ENCODE data around the gene STAP2.
A peak's percentile ranks its signal among the peaks of the same experiment; 100 is the strongest.

STAP2 gene

DNA sequence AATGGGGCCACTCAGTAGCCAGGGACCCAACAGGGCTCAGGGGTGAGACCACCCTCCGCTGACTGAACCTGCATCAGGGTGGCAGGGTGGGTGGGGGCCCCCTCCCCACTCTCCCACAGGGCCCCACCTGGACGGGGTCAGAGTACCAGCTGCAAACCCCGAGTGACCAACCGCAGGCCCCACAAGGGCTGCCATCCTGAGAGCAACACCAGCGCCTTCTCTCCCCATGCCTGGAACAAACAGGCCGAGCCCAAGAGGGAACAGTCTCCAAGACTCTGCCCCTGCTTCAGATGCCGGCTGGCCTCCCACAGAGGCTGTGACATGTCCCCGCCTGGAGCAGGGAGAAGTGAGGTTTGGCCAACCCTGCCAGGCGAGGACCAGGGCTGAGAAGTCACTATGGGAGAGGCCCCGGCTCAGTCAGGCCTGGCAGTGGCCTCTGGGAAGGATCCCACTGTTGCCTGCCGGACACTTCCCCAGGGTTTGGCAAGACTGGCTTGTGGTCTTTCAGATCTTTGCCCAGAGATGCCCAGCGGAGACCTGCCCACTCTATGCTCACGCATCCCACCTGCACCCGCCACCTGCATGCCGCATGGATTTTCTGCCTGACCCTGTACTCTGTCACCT lies 31.9 kb upstream of the STAP2 start:
- no peak for DNase-seq

DNA sequence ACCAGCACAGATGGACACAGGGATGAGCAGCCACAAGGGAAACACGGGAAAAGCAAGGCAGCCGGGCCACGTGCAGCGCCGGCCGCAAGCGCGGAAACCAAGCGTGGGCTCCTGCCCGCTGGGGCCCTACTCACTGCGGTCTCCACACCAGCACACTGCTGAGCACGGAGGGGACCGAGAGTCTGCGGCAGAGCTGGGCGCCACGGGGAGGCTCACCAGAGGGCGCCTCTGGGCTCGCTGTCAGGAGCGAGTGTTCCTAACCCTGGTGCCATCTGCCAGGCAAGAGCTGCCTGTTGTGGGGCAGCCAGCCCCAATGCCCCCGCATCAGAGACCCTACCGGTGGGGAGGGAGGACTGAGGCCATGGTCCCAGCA lies 31.2 kb upstream of the STAP2 start:
- peak; percentile 28 for DNase-seq

DNA sequence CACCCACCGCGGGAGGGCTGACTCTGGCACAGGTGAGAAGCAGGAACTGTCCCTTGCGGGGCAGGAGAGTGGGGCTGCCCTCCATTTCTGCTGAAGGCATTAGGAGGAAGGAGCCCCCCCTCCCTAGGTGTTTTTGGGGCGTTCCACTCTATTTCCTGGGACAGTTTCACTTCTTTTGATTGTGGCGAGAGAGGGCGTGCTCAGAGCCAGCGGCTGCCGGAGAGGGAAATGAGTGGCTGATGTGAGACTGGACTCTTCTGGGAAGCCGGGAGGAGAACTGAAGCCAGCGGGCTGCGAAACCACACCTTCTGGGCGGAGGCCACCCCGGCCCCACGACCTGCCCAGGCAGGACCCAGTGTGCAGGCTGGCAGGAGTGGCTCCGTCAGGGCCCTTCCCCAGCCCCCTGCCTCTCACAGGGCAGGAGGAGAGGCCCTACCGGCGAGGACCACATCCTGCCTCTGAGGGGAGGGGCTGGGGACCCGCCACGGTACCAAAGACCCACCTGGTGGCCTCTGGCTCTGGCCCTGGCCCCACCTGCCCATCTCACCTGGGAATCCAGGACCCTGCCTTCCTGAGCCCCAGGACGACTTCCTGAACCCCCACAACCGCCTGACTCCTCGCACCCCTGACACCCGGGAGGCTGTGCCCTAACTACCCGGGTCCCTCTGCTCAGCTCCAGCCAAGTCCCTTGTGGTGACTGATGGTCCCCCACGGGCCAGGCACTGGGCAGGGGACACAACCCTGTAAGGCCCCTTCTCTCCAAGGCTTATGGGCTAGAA lies 30.7 kb upstream of the STAP2 start:
- no peak for DNase-seq

DNA sequence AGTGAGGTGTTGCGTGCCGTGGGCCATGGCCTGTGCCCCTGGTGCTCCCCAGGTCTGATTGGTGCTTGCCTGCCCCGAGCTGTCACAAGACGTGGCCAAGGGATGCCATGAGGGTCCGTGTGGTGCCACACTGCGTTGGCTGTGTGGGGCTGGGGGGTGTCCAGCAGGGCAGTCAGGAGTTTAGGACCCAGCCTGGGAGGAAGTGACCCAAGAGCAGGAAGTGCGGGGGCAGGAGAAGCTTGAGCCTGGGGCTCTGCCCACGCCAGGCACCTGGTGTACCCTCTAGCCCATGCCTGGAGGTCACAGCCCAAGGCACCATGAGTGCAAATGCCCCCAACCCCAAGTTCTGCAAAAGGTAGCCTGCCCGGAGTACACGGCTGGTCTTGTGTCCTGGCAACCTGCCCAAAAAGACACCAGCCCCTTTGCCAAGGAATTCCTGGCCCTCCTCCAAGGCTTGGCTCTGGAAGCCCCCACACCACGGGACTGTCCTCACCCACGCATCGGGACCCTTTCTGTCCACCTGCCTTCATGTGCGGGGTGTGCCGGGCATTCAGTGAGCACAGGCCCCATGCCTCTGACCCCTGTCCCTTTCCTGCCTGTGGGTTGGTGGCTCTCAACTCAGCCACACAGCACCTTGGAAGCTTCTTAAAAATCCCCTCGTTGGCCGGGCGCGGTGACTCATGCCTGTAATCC lies 29.6 kb upstream of the STAP2 start:
- DNase-seq: peak; percentile 13

DNA sequence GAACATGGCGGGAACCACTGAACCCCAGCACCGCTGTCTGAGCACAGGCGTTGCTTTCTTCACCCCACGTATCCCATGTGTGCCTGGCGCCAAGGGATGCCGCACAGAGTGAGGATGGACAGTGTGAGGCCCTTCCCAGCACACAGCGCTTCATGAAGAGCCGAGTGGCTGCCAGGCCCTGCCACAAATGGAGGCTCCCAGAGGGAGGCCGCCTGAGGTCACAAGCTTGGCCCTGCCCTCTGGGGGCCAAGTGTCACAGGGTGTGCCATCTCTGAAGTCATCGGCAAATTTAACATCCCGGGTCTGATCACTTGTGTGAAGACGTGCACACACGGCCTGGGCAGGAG lies 29.1 kb upstream of the STAP2 start:
- DNase-seq: no peak

DNA sequence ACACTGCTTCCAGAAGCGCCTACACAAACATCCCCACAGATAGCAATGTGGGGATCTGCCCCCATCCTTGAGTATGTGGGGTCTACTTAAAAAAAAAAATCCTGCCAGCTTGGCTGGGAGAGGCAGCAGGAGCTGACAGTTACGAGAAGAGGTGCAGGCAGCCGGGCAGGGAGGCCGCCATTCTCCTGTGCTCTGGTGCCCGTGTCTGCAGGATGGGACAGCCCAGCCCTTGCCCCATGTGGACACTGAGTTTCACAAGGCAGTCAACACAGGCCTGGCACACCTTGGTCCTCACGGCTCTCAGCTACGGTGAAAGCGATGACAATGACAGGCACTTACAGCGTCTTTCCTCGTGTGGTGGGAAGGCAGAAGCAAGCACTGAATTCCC lies 28.7 kb upstream of the STAP2 start:
- no peak for DNase-seq

DNA sequence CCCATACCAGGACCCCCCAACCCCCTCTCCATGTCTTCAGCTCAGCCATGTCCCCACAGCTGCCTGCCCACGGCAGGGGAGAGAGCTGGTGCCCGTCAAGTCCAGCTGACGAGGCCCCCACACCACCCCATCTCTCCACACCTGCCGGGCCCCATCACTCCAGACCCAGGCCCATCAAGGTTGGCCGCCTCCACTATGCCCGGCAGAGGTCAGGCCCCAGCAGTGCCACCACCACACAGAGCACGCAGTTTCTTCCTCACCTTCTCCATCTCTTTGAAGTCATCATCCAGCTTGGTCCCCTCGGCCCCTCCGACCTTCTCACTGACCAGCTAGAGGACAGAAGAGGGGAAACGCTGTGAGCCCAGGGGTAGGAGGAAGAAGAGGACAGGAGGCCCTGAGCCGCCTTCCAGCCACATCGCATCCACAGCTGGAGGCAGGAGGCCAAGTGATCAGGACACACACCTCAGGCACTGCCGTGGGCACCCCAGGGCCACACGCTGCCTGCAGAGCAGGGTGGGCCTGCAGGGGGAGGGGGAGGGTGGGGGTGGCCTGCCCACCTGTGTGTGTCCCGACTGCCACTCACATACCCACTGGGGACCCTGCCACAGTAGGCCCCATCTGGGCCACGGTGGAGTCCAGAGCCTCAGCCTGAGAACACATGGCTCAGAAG lies 28.2 kb upstream of the STAP2 start:
- no peak for DNase-seq

DNA sequence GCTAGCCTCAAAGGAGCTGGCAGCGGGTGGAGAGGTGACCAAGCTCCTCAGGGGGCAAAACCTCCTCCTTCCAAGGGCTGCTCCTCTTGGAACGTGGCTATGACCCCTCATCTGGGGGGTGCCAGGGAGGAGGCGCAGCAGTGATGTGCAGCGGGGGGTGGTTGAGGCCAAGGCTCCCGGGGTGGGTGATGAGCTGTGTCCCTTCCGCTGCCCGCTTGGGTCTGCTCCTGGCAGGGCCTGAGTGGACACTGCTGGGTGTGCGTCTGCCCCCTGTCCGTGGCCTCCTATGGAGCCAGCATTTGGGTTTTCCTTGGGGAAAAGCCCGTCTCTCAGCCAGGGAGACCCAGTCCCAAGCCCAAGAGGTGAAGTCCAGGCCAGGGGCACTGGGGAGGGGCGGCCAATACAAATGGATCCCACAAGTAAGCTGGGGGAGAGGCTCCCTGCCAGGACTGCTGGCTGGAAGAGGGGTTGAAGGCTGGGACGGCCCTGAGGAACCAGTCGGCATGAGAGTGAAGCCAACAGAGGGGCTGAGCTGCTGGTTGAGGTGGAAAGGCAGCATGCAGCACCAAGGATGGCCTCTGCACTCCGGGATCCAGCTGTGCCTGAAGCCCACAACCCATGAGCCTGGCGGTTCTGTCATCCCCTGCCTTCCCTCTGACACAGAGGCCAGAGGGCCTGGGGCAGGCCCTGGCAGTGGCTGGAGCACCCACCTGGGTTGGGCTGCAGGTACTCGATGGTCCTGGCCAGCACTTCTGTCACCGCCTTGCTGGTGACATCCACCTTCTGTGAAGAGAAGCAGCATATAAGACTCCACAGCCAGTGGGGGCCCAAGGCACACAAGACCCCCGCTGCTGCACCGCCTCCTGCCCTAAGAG lies 27.4 kb upstream of the STAP2 start:
- DNase-seq: no peak

DNA sequence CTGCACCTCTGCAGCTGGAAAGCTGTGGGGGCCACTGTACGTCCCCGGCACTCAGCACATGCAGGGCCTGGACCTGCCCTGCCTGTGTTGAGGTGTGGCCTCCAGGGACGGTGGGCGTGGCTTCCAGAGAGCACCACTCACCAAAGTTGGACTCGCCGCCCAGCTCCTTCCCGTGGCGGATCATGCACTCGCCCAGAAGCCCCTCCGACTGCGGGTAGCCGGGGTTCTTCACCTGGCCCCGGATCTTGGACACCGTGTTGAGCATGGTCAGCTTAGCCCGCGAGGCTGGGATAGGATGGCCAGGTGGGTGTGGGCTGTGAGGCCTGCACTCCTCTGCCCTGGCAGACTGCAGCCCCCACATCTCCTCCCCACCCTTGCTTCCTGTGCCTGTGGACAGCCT lies 26.7 kb upstream of the STAP2 start:
- DNase-seq: no peak

DNA sequence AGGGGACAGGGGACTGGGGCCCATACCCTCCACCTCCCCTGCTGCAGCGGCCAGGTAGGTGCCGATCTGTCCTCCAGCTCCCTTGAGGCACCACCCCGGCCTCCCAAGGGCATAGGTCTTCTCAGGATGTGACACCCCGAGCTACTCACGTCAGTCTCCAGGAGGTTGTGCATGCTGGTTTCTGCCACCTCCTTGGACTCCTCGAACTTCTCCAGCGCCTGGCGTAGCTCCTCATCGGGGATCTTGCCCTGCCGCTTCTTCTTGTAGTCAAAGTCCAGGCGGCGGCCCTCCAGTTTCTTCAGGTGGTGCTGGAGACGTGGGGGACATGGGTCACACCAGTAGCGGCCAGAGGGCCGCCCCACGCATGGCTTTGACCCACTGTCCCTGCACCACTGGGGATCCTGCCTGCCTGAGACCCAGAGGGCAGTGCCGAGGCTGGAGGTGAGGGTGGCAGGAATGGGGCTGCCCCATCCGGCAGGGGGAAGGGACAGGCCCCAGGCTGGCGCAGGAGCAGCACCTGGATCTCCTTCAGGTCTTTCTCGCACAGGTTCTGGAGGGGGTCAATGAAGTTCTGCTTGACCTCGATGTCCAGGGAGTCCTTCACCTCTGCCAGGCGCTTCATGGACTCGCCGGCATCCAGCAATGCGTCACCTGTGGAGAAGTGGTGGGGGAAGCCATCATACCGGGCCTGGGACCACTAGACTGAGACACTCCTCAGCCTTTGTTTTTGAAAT lies 25.1 kb upstream of the STAP2 start:
- DNase-seq: no peak

DNA sequence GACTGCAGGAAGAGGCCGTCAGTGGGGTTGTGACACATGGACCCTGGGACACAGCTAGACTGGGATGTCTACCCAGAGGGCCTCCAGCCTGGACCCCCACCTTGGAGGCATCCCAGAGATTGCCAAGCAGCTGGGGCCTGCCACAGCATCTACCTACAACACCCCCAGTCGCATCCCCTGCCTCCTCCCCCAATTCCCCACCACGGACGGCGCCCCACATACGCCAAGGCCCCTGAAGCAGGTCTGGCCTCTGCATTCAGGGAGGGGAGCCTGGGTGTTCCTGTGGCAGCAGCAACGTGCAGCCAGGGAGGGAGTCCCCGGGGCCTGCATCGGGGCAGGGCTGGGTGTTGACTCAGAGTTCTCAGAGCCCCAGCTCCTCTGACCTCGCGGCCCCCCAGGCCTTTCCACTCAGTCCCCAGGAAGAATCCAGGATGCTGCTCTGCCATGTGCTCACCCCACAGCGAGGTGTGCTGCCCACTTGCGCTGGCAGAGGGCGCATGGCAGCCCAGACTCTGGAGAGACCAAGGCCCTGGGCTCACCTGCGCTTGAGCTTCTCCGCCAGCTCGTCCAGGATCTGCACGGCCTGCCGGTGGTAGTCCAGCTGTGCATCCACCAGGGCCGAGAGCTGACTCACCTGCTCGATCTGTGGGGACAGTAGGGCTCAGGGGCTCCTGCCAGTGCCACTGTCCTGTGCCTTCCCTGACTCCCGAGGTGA lies 24.4 kb upstream of the STAP2 start:
- no peak for DNase-seq

DNA sequence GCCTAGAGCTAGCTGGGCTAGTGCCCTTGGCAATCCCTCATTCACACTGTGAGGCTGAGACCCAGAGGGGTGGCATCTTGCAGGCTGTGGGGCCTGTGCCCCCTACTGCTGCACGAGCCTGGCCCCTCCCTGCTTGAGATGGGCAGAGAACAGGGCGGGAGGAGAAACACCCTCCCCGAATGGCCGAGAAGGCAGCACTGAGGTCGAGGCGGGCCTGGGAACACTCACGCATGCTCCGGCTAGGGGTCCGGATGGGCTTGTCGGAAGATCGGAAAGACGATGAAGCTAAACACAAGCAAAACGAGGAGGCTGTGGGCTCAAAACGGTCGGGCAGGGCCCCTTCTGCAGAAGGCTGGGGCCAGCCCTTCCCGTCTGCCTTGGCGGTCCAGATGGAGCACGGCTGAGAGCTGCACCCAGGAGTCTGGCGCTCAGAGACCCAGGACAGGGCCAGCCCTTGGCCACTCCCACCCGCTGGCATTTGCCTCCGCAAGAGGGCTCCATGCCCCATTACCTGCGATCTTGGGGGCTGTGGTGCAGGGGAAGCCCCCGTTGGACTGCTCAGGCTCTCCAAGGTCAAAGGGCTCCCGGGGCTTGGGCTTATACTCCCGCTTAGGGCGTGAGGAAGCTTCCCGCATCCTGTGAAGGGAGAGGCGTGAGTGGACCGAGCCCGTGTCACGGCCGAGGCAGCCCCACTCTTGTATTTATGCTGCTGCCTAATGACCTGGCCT lies 23.6 kb upstream of the STAP2 start:
- DNase-seq: no peak

DNA sequence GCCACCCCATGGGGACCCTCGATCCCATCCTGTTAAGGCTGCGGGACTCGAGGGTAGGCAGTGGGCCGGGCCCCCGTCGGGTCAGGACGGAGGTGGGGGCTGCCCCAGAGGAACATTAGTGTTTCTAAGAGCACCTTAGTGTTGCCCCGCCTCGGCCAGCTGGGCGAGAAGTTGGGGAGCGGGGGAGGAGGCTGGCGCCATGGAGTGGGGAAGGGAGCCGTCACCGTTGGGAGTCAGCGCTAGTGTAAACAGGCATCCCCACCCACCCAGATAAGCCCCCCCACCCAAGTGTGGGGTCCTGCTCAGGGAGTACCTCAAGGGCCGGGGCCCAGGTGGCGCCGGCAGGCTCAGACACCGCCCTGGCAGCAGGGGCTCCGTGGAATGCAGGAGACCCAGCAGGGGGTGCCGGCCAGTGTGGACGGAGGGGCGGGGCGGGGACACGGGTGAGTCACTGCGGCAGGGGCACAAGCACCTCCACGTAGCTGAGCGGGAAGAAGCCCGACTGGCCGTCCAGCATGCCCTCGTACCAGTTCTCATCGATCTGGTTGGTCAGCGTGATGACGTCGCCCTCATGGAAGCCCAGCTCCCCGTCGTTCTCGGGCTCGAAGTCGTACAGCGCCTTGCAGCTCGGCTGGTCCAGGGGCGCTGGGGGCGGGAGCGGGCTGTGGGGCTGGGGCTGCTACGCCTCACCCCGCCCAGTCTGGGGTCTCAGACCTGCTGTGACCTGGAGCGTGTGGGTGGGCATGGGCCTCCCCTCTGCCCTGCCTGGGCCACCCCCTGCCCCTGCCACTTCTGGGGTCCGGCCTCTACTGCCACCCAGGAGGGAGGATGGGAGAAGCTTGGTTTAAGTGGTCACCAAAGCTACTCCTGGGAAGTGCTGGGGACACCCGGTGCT lies 22.8 kb upstream of the STAP2 start:
- DNase-seq: no peak

DNA sequence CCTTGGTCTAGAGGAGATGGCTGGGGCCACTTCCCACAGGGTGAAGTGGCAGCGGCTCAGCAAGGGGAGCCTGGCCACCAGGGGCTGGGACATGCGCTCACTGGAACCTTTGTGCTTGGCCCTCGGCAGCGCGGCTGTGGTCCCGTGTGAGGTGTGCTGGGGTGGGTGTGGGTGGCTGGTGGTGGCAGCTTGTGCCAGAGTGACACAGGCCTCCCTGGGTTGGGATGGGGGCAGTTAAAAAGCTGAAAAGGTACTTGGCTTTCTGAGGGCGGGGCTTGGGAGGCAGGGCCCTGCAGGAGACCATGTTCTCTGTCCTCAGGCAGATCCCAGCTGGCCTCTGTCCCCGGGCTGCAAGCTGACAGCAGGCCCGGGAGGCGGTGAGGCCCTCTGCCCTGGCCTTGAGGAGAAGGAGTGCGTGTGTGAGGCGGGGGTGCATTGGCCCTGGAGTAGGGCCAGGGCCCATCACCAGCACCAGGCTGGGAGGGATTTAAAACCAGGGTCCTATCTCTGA lies 22.1 kb upstream of the STAP2 start:
- DNase-seq: no peak

DNA sequence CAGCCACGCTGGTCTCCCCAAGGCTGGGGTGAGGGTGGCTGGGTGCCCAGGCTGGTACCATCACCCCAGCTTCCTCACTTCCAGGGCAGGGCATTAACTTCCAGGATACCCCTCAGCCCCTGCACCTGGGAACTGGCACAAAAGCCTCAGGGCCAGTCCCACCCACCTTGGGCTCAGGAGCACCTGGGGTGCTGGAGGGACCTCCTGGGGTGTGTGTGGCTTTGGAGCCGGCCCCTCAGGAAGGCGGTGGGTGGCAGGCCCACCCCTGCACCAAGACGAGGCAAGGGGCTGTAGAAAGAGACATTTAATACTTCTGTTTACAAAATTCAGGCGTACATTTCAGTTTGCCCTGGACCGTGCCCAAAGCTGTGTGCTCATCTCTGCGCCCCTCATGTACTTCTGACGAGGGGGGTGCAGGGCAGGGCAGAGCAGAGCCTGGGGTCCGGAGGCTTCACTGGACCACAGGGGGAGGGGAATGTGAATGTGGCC lies 21.5 kb upstream of the STAP2 start:
- no peak for DNase-seq

DNA sequence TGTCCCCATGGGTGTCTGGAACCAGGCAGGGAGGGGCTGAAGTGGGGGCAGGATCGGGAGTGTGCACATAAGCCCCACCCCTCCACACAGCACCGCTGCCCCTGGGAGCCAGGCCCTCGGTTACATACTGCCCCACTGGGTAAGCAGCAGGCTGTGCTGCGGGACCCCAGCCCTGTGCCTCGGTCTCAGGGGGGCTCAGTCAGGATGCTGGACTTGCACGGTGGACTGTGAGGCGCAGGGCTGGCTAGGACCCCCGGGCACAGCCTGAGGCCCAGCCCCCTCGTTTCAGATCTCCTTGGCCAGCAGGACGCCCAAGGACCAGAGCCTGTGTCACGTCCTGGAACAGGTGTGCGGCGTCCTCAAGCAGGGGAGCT lies 21.0 kb upstream of the STAP2 start:
- DNase-seq: no peak

DNA sequence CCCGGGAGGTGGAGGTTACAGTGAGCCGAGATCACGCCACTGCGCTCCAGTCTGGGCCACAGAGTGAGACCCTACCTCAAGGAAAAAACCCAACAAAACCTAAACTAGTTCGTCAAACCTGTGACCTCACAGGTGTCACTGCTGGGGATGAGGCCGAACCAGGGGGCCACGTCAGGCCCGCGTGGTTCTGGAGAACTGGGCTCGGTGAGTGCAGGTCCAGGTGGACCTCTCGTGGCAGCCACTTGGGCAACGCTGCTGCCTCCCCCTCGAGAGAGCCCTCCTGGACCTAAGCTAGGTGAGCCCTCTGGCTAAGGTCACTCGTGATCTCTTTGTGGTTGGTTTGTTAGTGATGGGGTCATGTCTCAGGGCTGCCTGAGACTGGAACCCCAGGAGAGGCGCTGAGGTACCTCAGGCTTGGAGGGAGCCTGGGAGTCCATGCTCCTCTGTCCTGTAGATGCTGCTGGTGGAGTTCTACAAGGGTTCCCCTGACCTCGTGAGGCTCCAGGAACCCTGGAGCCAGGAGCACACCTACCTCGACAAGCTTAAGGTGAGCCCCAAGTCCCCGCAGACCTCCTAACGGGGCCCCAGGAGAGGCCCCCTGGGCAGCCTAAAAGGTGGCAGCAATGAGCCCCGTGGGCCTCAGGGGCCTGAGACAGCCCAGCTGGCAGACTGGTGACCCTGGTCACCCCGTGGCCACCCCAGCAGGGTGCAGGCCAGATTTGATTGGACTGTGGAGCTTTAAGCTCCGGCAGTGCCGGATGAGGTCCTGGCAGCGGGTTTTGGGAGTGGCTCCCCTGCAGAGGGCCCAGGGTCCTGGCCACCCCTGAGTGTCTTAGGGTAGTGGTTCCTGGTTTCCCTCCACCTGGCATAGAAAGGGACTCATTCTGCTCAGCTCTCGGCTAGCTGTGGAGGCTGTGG lies 20.3 kb upstream of the STAP2 start:
- DNase-seq: no peak

DNA sequence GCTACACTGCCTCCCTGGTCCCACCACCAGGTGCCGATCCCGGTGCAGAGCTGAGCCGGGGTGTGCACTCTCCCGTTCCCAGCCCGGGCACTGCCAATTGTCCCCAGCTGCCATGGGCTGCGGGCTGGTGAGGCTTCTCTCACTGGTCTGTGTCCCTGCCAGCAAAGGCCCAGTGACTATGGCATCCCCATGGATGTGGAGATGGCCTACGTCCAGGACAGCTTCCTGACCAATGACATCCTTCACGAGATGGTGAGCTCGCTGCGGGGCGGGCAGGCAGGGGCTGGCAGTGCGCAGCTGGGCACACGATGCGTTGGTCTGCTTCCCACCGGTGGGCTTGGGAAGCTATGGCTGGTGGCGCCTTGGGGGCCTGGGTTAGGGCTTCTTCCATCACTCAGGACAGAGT lies 19.3 kb upstream of the STAP2 start:
- no peak for DNase-seq

Data from fibroblast of skin of right quadriceps (primary cell).